HG02870 (cell line): ENCODE data around the gene FSTL4.

Source experiments
- ATAC-seq: cut with Tn5 transposase; IDR thresholded peaks from one replicate; pipeline ENCODE4 v1.9.1; 2021; ENCODE audit warnings: mild to moderate bottlenecking, moderate library complexity; ENCODE audit not compliant: unreplicated experiment

Gene FSTL4

GRCh38 chr5:133277744-133278143 is 334.6 kb downstream of the FSTL4 start:
- no peak for ATAC-seq

- ATAC-seq = no peak
Measured at GRCh38 chr5:133276171-133276570, 336.2 kb downstream of the FSTL4 start.

- no peak for ATAC-seq
Measured at GRCh38 chr5:133275631-133276030, 336.7 kb downstream of the FSTL4 start.

GRCh38 chr5:133274597-133274935 is 337.8 kb downstream of the FSTL4 start:
- ATAC-seq = no peak

GRCh38 chr5:133273661-133274596 is 338.4 kb downstream of the FSTL4 start:
- ATAC-seq = no peak

GRCh38 chr5:133272345-133272744 is 340.0 kb downstream of the FSTL4 start:
- ATAC-seq = no peak

GRCh38 chr5:133271606-133272005 is 340.7 kb downstream of the FSTL4 start:
- no peak for ATAC-seq

GRCh38 chr5:133269691-133270090 is 342.6 kb downstream of the FSTL4 start:
- no peak for ATAC-seq

- no peak for ATAC-seq
Measured at GRCh38 chr5:133267601-133268000, 344.7 kb downstream of the FSTL4 start.

- no peak for ATAC-seq
Measured at GRCh38 chr5:133266966-133267365, 345.4 kb downstream of the FSTL4 start.

- no peak for ATAC-seq
Measured at GRCh38 chr5:133266527-133266878, 345.8 kb downstream of the FSTL4 start.

- peak; percentile 76 for ATAC-seq
Measured at GRCh38 chr5:133265720-133266526, 346.4 kb downstream of the FSTL4 start.

GRCh38 chr5:133265257-133265656 is 347.1 kb downstream of the FSTL4 start:
- no peak for ATAC-seq

- ATAC-seq = no peak
Measured at GRCh38 chr5:133262690-133263089, 349.7 kb downstream of the FSTL4 start.

- no peak for ATAC-seq
Measured at GRCh38 chr5:133261993-133262392, 350.3 kb downstream of the FSTL4 start.

GRCh38 chr5:133260715-133261114 is 351.6 kb downstream of the FSTL4 start:
- no peak for ATAC-seq

GRCh38 chr5:133259199-133259997 is 352.9 kb downstream of the FSTL4 start:
- ATAC-seq = no peak

- ATAC-seq = no peak
Measured at GRCh38 chr5:133257977-133258376, 354.4 kb downstream of the FSTL4 start.

GRCh38 chr5:133256276-133256675 is 356.1 kb downstream of the FSTL4 start:
- ATAC-seq = no peak

GRCh38 chr5:133254803-133255202 is 357.5 kb downstream of the FSTL4 start:
- ATAC-seq = no peak

GRCh38 chr5:133253671-133254070 is 358.7 kb downstream of the FSTL4 start:
- ATAC-seq = no peak
